SK-N-SH (cell line): ENCODE measurements around the gene HM13. TPM values are rescaled to one million over a fixed set of nuclear protein-coding genes. Genes with fewer than 3 reads are reported as not detected.

Experiments
- CTCF ChIA-PET: fragments of 300-600, 350-600 bp; formaldehyde crosslinking; extraction: SDS; loops from one replicate; lab custom pipeline; 2021; lab: Yijun Ruan, JAX
- POLR2A ChIA-PET: fragments of 350-600 bp; sonication (Branson Sonifier 250); formaldehyde crosslinking; extraction: SDS; loops from one replicate; lab custom pipeline; 2020; ENCODE audit warnings: antibody characterized with exemption, inconsistent platforms; lab: Yijun Ruan, JAX
- DNase-seq: peaks from one replicate; pipeline ENCODE4 v3.0.0; 2012
- H2AFZ ChIP-seq: fragments of 200-600 bp; sonication (generic); 2 replicates; pipeline ENCODE4 v1.8.1; 2016; ENCODE audit warnings: antibody characterized with exemption, mild to moderate bottlenecking, low read depth
- H3F3A ChIP-seq: fragments of 200-600 bp; sonication (generic); replicated peaks from 2 replicates; pipeline ENCODE3; 2016; ENCODE audit warnings: antibody characterized with exemption, mild to moderate bottlenecking; ENCODE audit not compliant: insufficient read depth
- H3K27ac ChIP-seq, 2 experiments: fragments of 200-500 bp in 1 of 2; fragments of 200-600 bp in 1 of 2; sonication (Bioruptor generic) in 1 of 2; sonication (generic), shearing (Covaris generic) in 1 of 2; 2 replicates each; pipeline versions ENCODE4 v1.5.1 to v1.6.1; 2014 to 2016; ENCODE audit warnings: low read depth in 2 of 2, inconsistent platforms in 1 of 2, low read length in 1 of 2, mild to moderate bottlenecking in 1 of 2, mixed read lengths in 1 of 2
- H3K27me3 ChIP-seq: fragments of 200-600 bp; sonication (generic), shearing (Covaris generic); 2 replicates; pipeline ENCODE4 v1.6.1; 2016; ENCODE audit warnings: mixed run types; ENCODE audit not compliant: insufficient read depth
- H3K36me3 ChIP-seq, 2 experiments: fragments of 200-500 bp in 1 of 2; fragments of 200-600 bp in 1 of 2; sonication (Bioruptor generic) in 1 of 2; sonication (generic) in 1 of 2; replicated peaks in 1 of 2; 2 replicates each; pipeline versions ENCODE3 to v1.5.1; 2014 to 2016; ENCODE audit warnings: low read length in 1 of 2, mild to moderate bottlenecking in 1 of 2; ENCODE audit not compliant: insufficient read depth in 2 of 2, control insufficient read depth in 1 of 2
- H3K4me1 ChIP-seq, 2 experiments: fragments of 200-500 bp in 1 of 2; fragments of 200-600 bp in 1 of 2; sonication (Bioruptor generic) in 1 of 2; sonication (generic), shearing (Covaris generic) in 1 of 2; 2 replicates each; pipeline versions ENCODE4 v1.5.1 to v1.6.1; 2014 to 2016; ENCODE audit warnings: low read depth in 1 of 2, low read length in 1 of 2, mixed run types in 1 of 2; ENCODE audit not compliant: insufficient read depth in 2 of 2, control insufficient read depth in 1 of 2
- H3K4me2 ChIP-seq: fragments of 200-600 bp; sonication (generic), shearing (Covaris generic); 2 replicates; pipeline ENCODE4 v1.6.1; 2017; ENCODE audit warnings: mixed run types
- H3K4me3 ChIP-seq, 2 experiments: fragments of 200-500 bp in 1 of 2; fragments of 200-600 bp in 1 of 2; sonication (Bioruptor generic) in 1 of 2; sonication (generic), shearing (Covaris generic) in 1 of 2; 2 replicates each; pipeline versions ENCODE4 v1.5.1 to v1.8.1; 2014 to 2016; ENCODE audit warnings: low read depth in 2 of 2, inconsistent platforms in 1 of 2, low read length in 1 of 2, mild to moderate bottlenecking in 1 of 2, mixed read lengths in 1 of 2, moderate library complexity in 1 of 2
- H3K79me2 ChIP-seq: fragments of 200-600 bp; sonication (generic); 2 replicates; pipeline ENCODE4 v1.8.1; 2017; ENCODE audit warnings: mild to moderate bottlenecking; ENCODE audit not compliant: insufficient read depth
- H3K9ac ChIP-seq: fragments of 200-600 bp; sonication (generic); 2 replicates; pipeline ENCODE4 v1.6.1; 2017; ENCODE audit warnings: mixed run types
- H3K9me2 ChIP-seq: fragments of 200-600 bp; sonication (generic); 2 replicates; pipeline ENCODE4 v1.6.1; 2017; ENCODE audit warnings: mixed run types
- H3K9me3 ChIP-seq: fragments of 200-600 bp; sonication (generic); 2 replicates; pipeline ENCODE4 v1.6.1; 2017; ENCODE audit warnings: mixed run types, mild to moderate bottlenecking, moderate library complexity
- H4K20me1 ChIP-seq: fragments of 200-600 bp; sonication (generic); 2 replicates; pipeline ENCODE4 v1.6.1; 2017; ENCODE audit warnings: mild to moderate bottlenecking, mixed run types; ENCODE audit not compliant: insufficient read depth
- CHD2 ChIP-seq: fragments of 150-350 bp; IDR thresholded peaks from 2 replicates; pipeline ENCODE4 v1.6.1; 2018; ENCODE audit warnings: low read length; ENCODE audit not compliant: partially characterized antibody
- ELF1 ChIP-seq: IDR thresholded peaks from 2 replicates; pipeline ENCODE4 v1.4.0; 2012
- EP300 ChIP-seq, 2 experiments: IDR thresholded peaks; 2 replicates each; pipeline versions ENCODE4 v1.4.0 to v1.6.1; 2012; ENCODE audit warnings: borderline replicate concordance in 1 of 2, low read depth in 1 of 2, low read length in 1 of 2
- FOXM1 ChIP-seq: IDR thresholded peaks from 2 replicates; pipeline ENCODE4 v1.4.0; 2012; ENCODE audit warnings: low read depth, mild to moderate bottlenecking
- JUND ChIP-seq: IDR thresholded peaks from 2 replicates; pipeline ENCODE4 v1.4.0; 2012
- MAX ChIP-seq: IDR thresholded peaks from 2 replicates; pipeline ENCODE4 v1.4.0; 2012; ENCODE audit warnings: low read depth
- NRF1 ChIP-seq: IDR thresholded peaks from 2 replicates; pipeline ENCODE4 v1.6.1; 2012; ENCODE audit warnings: low read depth, mild to moderate bottlenecking, low read length
- RAD21 ChIP-seq: IDR thresholded peaks from 2 replicates; pipeline ENCODE4 v1.6.1; 2012; ENCODE audit warnings: mild to moderate bottlenecking, low read length
- RXRA ChIP-seq: IDR thresholded peaks from 2 replicates; pipeline ENCODE4 v1.4.0; 2012; ENCODE audit warnings: low read depth, mild to moderate bottlenecking, borderline replicate concordance
- TCF12 ChIP-seq: IDR thresholded peaks from 2 replicates; pipeline ENCODE4 v1.4.0; 2012
- YY1 ChIP-seq: IDR thresholded peaks from 2 replicates; pipeline ENCODE4 v1.4.0; 2012; ENCODE audit warnings: low read depth, mild to moderate bottlenecking
- WGBS: methylation state at CpG from one replicate; pipeline ENCODE4 v1.1.6; 2017; ENCODE audit warnings: low lambda C conversion rate; 5-methylcytosine and 5-hydroxymethylcytosine counted together
- polyA plus RNA-seq, 3 experiments: library from polyadenylated mRNA; depleted of rRNA; stranded (reverse); fragments of >200 nt; gene quantifications; 2 replicates each; pipeline ENCODE4 v1.2.3, GENCODE V29; 2012
- TF ChIP-seq, protein P1 (sequence below): IDR thresholded peaks from 2 replicates; pipeline ENCODE4; 2012
- TF ChIP-seq, protein P2 (sequence below): IDR thresholded peaks from 2 replicates; pipeline ENCODE4 v1.4.0; 2012; ENCODE audit warnings: low read depth, borderline replicate concordance
- TF ChIP-seq, protein P3 (sequence below): fragments of 150-350 bp; IDR thresholded peaks from 2 replicates; pipeline ENCODE4 v1.6.1; 2016; ENCODE audit warnings: mild to moderate bottlenecking, low read depth, low read length

Gene HM13
- polyA plus RNA-seq, 1 of the 3 experiments (the other 2 are of a cell fraction): 160 TPM

- 64% methylated on average over 4 of the region's 7 CpGs for WGBS
- H3K79me2 ChIP-seq: peaks cover 55% of the 10 kb centered on the region
- no peaks in the 10 kb centered on the region for H3K9me3 ChIP-seq
- DNase-seq: no peak
- H3K27ac ChIP-seq: peak overlapping the region in 1 of 2 experiments; percentile 96; a peak in 3 of 4 replicates
- POLR2A ChIA-PET: no interaction called here
- H3K9ac ChIP-seq: peak overlapping the region; percentile 9; the same call in 1 of the 2 replicates
- peaks cover 8 to 33% of the 10 kb centered on the region in 2 experiments; a peak in 3 of 4 replicates for H3K4me1 ChIP-seq
- peak overlapping the region; percentile 27; the same call in 1 of the 2 replicates for H3K4me2 ChIP-seq
- TF ChIP-seq RXRA (peak; percentile 88), RAD21 (no peak), FOXM1 (no peak), TCF12 (peak; percentile 74), ELF1 (no peak), MAX (peak; percentile 19; the same call in 1 of the 2 replicates), JUND (peak; percentile 46; the same call in 1 of the 2 replicates), YY1 (no peak), CHD2 (no peak), NRF1 (no peak), EP300 (IDR thresholded peaks at IDR 0.05; ENCODE audit: borderline replicate concordance in 1 of 2, low read depth in 1 of 2, low read length in 1 of 2) (peak in 1 of 2 experiments; percentile 85; a peak in 2 of 4 replicates)
- TF ChIP-seq, protein P1, sequence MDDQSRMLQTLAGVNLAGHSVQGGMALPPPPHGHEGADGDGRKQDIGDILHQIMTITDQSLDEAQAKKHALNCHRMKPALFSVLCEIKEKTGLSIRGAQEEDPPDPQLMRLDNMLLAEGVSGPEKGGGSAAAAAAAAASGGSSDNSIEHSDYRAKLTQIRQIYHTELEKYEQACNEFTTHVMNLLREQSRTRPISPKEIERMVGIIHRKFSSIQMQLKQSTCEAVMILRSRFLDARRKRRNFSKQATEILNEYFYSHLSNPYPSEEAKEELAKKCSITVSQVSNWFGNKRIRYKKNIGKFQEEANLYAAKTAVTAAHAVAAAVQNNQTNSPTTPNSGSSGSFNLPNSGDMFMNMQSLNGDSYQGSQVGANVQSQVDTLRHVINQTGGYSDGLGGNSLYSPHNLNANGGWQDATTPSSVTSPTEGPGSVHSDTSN: peak; percentile 78
- TF ChIP-seq, protein P2, sequence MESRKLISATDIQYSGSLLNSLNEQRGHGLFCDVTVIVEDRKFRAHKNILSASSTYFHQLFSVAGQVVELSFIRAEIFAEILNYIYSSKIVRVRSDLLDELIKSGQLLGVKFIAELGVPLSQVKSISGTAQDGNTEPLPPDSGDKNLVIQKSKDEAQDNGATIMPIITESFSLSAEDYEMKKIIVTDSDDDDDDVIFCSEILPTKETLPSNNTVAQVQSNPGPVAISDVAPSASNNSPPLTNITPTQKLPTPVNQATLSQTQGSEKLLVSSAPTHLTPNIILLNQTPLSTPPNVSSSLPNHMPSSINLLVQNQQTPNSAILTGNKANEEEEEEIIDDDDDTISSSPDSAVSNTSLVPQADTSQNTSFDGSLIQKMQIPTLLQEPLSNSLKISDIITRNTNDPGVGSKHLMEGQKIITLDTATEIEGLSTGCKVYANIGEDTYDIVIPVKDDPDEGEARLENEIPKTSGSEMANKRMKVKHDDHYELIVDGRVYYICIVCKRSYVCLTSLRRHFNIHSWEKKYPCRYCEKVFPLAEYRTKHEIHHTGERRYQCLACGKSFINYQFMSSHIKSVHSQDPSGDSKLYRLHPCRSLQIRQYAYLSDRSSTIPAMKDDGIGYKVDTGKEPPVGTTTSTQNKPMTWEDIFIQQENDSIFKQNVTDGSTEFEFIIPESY: no peak
- TF ChIP-seq, protein P3, sequence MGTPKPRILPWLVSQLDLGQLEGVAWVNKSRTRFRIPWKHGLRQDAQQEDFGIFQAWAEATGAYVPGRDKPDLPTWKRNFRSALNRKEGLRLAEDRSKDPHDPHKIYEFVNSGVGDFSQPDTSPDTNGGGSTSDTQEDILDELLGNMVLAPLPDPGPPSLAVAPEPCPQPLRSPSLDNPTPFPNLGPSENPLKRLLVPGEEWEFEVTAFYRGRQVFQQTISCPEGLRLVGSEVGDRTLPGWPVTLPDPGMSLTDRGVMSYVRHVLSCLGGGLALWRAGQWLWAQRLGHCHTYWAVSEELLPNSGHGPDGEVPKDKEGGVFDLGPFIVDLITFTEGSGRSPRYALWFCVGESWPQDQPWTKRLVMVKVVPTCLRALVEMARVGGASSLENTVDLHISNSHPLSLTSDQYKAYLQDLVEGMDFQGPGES: no peak
- TF ChIP-seq, all 33 proteins: peak for 6
- Histone ChIP-seq H3K36me3 (peaks cover 30 to 47% of the 10 kb centered on the region in 2 experiments), H3K4me3 (no peak overlapping the region), H3F3A (peaks cover 54% of the 10 kb centered on the region), H2AFZ (no peak overlapping the region), H3K27me3 (no peaks in the 10 kb centered on the region), H4K20me1 (no peaks in the 10 kb centered on the region), H3K9me2 (no peaks in the 10 kb centered on the region)
- CTCF ChIA-PET: interaction anchor here (1.2 to 14.2 kb wide), 3 partner anchors 13 to 71 kb away, joined by 3 to 177 read pairs (median 60); no protein-coding TSS in a partner anchor
These were observed 28.1 kb downstream of the HM13 start for GRCh38 chr20:31542201-31542842.
